ENCODE results near the gene SH3RF1. TPM values are rescaled to one million over a fixed set of nuclear protein-coding genes. Genes with fewer than 3 reads are reported as not detected.

The SH3RF1 gene
- total RNA-seq, 1 donor from 2014 or later = 18.6 TPM

DNA sequence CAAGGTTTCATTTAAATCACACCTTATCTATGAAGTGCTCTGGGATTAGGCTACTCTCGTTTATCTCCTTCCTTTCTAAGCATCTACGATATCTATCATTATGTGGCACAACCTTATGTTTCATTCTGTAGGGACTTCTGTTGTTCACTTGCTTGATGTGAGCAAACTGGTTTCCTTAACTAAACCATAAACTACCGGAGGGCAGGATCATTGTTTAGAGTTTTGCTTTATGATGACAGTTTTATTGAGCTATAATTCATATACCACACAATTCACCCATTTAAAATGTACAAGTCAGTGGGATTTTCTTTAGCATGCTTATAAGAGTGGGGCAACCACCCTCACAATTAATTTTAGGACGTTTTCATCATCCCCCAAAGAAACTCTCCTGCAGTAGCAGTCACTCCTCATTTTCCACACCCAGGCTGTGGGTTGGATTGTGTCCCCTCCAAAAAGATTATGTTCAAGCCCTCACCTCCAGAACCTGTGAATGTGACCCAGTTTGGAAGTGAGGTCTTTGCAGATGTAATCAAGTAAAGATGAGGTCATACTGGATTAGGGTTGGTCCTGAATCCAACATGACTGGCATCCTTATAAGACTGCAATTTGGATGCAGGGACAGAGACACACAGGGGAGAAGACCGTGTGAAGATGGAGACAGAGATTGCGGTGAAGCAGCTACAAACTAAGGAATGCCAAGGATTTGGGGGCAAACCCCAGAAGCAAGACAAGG lies 42.1 kb upstream of the SH3RF1 start:
- TF ChIP-seq, protein P1, sequence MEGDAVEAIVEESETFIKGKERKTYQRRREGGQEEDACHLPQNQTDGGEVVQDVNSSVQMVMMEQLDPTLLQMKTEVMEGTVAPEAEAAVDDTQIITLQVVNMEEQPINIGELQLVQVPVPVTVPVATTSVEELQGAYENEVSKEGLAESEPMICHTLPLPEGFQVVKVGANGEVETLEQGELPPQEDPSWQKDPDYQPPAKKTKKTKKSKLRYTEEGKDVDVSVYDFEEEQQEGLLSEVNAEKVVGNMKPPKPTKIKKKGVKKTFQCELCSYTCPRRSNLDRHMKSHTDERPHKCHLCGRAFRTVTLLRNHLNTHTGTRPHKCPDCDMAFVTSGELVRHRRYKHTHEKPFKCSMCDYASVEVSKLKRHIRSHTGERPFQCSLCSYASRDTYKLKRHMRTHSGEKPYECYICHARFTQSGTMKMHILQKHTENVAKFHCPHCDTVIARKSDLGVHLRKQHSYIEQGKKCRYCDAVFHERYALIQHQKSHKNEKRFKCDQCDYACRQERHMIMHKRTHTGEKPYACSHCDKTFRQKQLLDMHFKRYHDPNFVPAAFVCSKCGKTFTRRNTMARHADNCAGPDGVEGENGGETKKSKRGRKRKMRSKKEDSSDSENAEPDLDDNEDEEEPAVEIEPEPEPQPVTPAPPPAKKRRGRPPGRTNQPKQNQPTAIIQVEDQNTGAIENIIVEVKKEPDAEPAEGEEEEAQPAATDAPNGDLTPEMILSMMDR (conservative IDR thresholded peaks at IDR 0.05) = no peak
- DNase-seq (ENCODE audit: low read depth, low spot score) = no peak
- Mint-ChIP-seq H3K27me3 (ENCODE audit: low read depth) (no peaks in the 10 kb centered on the region), H3K4me3 (no peak overlapping the region), H3K4me1 (peaks cover 25% of the 10 kb centered on the region), H3K36me3 (ENCODE audit: low read depth) (no peaks in the 10 kb centered on the region), H3K27ac (ENCODE audit: unreplicated experiment) (no peak overlapping the region), H3K9me3 (peaks cover 2% of the 10 kb centered on the region)

DNA sequence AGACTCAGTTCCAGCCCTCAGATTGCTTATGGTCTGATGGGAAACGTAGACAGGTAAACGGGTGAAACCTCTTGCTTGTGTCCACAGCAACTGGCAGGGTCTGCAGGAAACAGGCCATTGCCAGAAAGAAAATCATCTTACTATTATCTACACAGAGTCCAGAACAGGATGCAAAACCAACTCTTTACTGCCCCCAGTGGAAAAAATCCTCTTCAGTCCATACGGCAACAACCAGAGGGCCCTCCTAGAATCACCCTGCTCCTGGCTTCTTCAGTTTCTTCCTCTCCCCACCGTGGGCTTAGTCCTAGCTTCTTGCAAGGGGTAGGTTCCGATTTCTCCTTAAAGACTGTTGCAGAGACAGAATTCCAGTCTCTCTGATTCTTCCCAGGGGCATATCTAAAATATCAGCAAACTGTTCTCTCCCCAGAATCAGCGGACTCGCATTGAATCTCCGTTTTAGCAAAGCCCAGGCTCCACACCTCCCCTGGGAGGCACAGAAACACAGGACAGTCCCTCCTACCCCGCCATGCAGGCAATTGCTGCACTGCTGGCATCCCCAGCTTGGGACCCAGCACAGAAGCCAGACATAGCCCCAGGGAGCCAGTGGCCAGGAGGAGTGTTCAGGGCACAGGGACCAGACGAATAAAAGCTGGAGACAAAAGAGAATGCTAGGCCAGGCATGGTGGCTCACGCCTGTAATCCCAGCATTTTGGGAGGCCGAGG lies 41.0 kb upstream of the SH3RF1 start:
- no peaks in the 10 kb centered on the region for H3K27me3 Mint-ChIP-seq (ENCODE audit: low read depth)
- H3K27ac Mint-ChIP-seq (ENCODE audit: unreplicated experiment) = no peak overlapping the region
- no peaks in the 10 kb centered on the region for H3K36me3 Mint-ChIP-seq (ENCODE audit: low read depth)
- peaks cover 23% of the 10 kb centered on the region for H3K4me1 Mint-ChIP-seq
- DNase-seq (ENCODE audit: low read depth, low spot score) = peak; percentile 14
- H3K4me3 Mint-ChIP-seq = no peak overlapping the region
- TF ChIP-seq, protein P1 (conservative IDR thresholded peaks at IDR 0.05) = peak; percentile 62
- peaks cover 2% of the 10 kb centered on the region for H3K9me3 Mint-ChIP-seq

DNA sequence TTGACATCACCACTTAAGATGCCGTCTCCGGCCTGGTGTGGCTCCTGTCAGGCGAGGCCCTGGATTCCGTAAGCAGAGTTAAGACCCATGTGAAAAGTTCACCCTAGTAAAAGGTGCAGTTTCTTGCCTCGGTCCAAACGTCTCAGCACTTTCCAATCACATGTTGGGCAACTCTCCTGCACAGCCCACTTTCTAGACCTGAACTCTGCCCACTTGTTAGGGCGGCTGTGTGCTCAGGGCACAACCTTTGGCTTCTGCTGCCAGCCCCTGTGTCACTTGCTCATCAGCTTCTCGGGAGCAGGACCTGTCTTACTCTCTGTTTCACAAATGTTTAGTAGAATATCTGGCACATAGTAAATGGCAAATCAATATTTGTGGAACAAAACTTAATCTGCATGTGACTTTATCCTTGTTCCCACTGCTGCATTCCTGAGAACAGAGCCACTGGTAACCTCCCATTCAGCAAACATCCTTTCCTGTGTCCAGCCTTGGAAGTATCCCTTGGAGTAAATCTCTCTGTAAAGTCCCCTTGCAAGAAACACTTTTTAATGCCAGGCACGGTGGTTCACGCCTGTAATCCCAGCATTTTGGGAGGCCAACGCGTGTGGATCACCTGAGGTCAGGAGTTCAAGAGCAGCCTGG lies 38.7 kb upstream of the SH3RF1 start:
- H3K36me3 Mint-ChIP-seq (ENCODE audit: low read depth) = no peaks in the 10 kb centered on the region
- peaks cover 6% of the 10 kb centered on the region for H3K4me1 Mint-ChIP-seq
- no peak overlapping the region for H3K4me3 Mint-ChIP-seq
- no peaks in the 10 kb centered on the region for H3K27me3 Mint-ChIP-seq (ENCODE audit: low read depth)
- TF ChIP-seq, protein P1 (conservative IDR thresholded peaks at IDR 0.05) = no peak
- DNase-seq (ENCODE audit: low read depth, low spot score) = no peak
- peaks cover 2% of the 10 kb centered on the region for H3K9me3 Mint-ChIP-seq
- no peak overlapping the region for H3K27ac Mint-ChIP-seq (ENCODE audit: unreplicated experiment)

DNA sequence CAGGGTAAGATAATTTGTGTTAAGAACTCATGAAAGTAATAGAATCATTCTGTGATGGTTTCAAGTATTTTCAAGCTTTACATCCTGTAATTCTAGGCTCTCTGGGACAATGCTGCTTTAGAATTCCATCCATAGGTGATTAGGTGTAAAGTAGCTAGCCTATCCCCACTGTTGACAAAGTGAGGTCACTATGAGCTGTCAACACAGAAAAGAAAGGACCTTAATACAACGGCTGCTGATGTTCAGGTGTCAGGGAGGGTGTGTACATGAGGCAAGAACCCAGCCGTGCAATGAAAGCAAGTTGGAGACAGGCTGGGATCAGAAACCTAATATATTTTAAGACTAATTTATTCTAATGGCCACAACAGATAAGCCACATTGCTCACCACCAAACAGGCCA lies 36.8 kb upstream of the SH3RF1 start:
- TF ChIP-seq, protein P1 (conservative IDR thresholded peaks at IDR 0.05) = no peak
- Mint-ChIP-seq H3K27ac (ENCODE audit: unreplicated experiment) (no peak overlapping the region), H3K4me3 (no peak overlapping the region), H3K4me1 (peaks cover 6% of the 10 kb centered on the region), H3K9me3 (peaks cover 2% of the 10 kb centered on the region), H3K36me3 (ENCODE audit: low read depth) (no peaks in the 10 kb centered on the region), H3K27me3 (ENCODE audit: low read depth) (no peaks in the 10 kb centered on the region)
- DNase-seq (ENCODE audit: low read depth, low spot score) = no peak

DNA sequence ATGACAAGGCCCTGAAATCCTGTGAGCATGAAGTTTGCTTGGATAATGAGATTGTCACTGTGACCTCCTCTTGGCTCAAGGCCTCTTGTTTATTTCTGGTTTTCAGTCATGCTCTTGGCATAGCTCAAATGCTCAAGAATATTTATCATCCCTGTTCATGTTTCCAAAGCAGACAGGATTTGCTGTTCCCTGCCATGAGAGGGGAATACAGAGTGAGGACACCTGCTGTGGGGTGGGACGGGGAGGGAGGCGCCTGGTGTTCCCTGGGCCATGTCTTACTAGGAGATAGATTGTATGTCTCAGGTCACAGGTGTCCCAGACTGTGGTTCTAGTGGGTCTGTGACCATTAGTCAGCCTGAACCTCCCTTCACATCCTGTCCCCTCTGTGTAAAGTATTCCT lies 34.9 kb upstream of the SH3RF1 start:
- TF ChIP-seq, protein P1 (conservative IDR thresholded peaks at IDR 0.05) = no peak
- Mint-ChIP-seq H3K4me3 (no peak overlapping the region), H3K4me1 (no peaks in the 10 kb centered on the region), H3K9me3 (peaks cover 5% of the 10 kb centered on the region), H3K27me3 (ENCODE audit: low read depth) (no peaks in the 10 kb centered on the region), H3K36me3 (ENCODE audit: low read depth) (no peaks in the 10 kb centered on the region), H3K27ac (ENCODE audit: unreplicated experiment) (no peak overlapping the region)
- no peak for DNase-seq (ENCODE audit: low read depth, low spot score)
